DMS53 (cell line): ENCODE results near the gene ANKRD62.

ENCODE experiments used
- DNase-seq: peaks from one replicate; lab custom pipeline; 2025; lab: John Stamatoyannopoulos, UW

Gene ANKRD62

DNA sequence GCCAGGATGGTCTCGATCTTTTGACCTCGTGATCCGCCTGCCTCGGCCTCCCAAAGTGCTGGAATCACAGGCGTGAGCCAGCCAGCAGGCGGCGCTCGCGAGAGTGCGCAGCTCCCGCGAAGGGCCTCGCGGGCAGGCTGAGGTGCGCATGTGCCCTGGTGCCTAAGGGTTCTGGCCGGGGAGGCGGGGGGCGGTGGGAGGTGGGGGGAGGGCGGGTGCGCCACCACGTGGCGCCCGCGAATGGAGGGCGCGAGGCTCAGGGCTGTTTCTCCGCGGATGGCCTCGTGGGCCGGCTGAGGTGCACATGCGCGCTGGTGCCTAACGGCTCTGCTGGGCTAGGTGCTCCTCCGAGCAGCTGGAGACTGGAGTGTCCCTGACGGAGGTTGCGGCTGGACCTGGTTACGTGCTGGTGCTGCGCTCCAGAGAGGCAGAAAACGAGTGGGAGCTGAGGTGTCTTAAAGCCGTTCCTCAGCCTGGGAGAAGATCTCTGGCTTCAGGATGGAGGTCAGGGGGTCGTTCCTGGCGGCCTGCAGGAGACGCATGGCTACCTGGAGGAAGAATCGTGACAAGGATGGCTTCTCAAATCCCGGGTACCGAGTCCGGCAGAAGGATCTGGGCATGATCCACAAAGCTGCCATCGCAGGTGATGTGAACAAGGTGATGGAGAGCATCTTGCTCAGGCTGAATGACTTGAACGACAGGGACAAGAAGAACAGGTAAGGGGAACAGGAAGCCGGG is at the start of gene ANKRD62:
Gene ANKRD62 (plus strand): TSS at position 324 of the 738 bp plus-strand sequence. CDS start 175 bp downstream, at position 499.
- no peak for DNase-seq

DNA sequence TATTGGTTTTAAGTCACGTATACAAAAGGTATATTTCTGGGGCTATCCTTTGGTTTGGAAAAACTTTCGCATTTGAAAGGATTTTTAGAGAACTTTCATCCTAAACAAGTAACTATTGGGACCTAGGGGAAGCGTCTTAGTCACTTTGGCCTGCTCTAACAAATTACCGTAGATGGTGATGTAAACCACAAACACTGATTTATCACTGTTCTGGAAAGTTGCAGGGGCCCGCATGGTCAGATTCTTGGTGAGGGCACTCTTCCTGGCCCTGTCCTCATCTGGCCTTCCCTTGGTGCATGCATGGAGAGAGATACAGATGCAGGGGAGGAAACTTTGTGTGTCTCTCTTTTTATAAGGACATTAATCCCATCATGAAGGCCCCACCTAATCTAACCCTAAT is 49.1 kb upstream of the ANKRD62 start:
- no peak for DNase-seq

DNA sequence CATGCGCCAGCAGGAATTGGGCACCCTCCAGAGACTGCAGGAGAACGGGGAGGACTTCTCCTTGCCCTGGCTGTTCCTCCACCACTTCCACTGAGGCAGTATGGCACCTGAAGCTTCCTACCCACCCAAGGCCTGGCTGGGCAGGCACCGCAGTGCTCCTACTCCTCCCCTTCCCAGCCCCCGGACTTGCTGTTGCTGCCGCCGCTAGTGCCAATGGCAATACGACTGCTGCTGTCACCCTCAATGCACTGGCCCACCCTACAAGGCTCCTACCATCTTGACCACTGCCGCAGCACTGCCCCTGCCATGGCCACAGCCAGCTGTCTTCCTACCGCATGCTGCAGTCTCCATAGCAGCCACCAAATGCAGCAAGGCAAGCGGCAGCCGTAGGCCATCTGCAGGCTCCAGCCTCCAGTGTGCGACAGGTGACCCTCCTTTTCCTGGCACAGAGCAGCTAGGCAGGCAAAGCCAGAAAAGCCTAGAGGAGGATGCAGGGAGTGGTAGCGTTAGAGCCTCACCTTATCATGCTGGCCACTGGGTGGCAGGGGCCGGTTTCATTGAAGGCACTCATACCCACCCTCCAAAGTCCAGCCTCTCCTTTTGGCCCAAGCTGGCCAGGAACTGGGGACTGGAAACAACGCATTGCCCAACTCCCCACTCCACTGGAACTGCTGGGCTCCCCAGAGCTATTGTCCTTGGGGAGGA is 47.4 kb upstream of the ANKRD62 start:
- no peak for DNase-seq

DNA sequence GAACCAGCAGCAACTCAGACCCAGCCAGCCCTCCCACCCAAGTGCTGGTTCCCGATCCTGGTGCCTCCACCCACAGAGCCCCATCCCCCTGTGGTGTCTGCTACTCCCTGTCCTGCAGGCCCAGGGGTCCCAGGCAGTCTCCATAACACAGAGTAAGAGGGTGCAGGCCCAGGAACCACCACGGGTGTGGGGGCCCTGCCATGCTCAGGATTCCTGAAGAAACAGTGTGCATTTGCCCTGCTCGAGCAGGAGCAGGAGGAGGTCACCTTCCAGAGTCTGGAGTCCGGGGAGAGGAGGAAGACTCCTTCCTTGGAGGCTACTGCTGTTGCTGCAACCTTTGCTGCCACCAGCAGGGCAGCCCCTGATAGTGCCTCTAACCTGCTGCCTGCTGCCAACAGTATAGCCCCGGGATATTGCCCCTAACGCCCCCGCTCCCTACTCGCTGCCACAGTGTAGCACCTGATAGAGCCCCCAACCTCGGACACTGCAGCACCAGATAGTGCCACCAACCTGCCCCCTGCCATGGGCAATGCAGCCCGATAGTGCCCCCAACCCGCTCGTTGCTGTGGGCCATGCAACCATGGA is 46.8 kb upstream of the ANKRD62 start:
- no peak for DNase-seq

DNA sequence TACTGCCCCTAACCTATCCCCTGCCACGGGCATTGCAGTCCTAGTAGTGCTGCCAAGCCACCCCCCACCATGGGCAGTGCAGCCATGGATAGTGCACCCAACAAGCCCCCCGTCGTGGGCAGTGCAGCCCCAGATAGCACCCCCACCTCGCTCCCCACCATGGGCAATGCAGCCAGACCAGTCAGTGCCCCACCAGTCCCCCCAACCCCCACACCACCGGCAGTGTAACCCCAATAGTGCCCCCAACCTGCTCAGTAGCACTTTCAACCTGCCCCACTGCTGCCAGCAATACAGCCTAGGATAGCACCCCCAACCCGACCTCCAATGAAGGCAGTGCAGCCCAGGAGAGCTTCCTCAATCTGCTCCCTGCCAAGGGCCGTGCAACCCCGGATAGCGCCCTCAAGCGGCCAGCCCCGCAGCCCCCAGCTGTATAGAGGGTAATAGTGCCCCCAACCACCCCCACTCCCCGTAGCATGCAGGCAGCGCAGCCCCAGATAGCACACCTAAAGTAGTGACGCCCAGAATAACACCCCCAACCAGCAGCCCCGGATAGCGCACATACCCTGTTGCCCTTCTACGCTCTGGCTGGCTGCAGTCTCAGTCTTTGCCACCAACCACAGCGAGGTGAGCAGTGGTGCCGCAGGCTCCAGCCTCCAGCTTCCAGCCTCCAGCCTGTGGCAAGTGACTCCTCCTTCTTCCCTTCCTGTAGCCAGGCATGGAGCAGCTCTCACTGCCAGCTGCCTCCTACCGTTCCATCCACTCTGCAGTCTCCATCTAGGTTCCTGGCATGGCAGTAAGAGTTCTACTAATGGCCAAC is 45.4 kb upstream of the ANKRD62 start:
- DNase-seq = no peak

DNA sequence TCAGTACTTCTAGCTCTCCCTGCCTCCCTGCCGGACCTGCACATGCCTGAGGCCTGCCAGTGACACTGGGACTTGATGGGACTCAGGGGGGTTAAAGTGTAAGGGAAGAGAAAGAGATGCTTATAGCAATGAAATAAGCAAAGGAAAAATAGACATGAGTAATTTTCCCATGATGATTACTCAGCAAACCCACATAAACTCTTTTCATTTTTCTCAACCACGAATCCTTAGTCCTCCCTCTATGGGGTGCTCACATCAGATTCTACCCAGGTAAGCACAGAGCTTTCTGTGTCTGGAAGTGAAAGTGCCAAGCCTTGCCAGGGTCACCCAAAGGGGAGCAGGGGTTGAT is 44.8 kb upstream of the ANKRD62 start:
- no peak for DNase-seq

DNA sequence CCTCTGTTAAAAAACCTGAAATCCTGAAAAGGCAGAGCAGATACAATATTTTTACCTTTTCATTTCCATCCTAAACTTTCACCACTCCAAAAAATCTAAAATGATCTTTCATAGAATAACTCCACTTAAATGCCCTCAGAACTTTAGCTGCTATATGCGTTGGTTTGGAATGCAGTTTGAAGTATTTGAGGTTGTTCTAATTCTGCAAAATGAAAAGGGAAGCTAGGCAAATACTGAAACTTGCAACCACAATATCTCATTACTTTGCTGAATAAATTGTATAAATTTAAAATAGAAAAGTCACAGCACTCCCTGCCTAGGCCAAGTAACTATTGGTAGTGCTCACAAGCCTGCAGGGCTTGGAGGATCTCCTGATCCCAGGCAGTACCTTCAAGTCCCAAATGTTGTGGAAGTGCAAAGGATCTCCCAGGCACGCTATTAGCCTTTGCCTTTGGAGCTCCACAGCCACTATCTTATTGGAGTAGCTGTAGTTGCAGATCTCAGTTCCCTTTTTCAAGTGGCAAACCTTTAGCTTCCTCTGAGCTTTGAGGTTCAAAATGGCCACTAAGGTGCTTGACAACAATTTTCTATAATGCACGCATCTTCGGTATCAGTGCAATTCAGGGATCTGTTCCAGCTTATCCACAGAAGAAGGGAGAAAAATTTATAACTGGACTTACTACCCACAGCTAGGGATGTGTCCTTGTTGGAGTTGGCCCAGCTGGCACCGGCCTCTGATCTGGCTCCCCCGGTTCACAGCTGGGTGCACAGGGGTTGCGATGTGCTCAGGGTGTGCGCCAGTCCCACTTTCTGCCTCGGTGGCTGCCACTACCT is 43.4 kb upstream of the ANKRD62 start:
- DNase-seq = no peak

DNA sequence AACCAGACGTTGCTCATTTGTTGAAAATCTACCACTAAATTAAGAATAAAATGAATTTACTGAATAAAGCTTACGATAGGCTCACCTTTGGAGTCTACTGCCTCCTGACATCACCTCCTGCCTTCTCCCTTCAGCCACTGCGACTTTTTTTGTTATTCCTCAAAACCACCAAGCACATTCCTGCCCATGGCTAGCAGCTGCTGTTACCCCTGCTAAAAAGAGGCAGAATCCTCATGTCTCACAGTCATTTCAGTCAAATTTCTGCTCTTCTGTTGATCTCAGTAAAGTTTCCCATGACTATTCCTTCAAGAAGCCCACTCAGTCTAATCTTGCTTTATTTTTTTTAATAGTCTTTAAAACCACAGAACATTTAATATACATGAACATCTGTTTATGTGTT is 40.8 kb upstream of the ANKRD62 start:
- no peak for DNase-seq

DNA sequence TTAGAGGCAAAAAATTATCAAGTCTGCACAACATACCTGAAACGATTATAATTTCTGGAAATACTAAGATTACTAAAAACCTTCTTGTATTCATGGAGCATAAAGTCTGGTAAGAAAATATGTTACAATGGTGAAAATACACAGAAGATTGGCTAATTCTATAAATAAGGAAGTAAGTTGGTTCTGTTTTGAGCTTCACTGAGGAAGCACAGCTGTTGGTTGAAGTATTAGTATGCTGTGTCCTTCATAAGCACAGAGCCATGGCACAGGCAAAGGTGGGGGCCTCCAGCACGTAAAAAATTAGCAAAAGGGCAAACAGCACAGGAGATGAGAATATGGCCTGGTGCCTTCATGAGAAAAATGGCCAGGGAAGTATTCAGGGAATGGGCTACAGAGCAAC is 40.4 kb upstream of the ANKRD62 start:
- DNase-seq = no peak

DNA sequence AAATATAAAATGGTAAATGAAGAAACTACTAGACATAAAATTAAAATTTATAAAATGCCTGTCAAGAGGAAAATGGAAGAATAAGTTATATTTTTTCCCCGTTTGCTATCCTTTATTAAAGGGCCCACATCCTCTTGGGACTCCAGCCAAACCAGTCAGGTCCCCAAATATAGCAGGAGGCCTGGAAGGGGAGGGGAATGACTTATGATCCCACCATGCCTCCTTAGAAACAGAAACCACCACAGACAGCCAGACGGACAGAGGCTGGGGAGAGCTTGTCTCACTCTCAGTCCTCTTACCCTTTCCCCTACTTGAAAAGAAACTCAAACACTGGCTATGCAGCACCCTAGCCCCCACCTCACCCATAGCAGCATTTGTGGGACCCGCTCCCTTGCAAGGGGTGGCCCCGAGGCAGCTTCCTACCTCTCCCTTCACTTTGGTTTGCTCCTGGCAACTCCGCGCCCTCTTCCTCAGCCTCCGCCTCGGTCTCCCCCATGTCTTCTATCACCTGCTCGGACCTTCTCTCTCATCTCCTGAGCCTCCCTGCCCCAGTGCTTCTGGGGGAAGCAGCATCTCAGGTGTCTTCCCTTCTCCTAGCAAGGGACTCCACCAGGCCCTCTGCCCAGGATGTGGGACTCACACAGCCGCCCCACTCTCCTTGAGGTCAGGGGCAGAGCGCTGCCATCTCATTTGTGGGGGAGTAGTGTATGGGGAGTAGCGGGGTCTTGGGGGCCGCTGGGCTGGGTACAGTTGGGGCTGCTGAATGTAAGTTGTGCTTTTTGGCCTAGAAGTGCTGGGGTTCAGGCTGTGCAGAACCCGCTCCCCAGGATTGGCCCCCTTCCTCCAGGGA is 37.4 kb upstream of the ANKRD62 start:
- DNase-seq = no peak

DNA sequence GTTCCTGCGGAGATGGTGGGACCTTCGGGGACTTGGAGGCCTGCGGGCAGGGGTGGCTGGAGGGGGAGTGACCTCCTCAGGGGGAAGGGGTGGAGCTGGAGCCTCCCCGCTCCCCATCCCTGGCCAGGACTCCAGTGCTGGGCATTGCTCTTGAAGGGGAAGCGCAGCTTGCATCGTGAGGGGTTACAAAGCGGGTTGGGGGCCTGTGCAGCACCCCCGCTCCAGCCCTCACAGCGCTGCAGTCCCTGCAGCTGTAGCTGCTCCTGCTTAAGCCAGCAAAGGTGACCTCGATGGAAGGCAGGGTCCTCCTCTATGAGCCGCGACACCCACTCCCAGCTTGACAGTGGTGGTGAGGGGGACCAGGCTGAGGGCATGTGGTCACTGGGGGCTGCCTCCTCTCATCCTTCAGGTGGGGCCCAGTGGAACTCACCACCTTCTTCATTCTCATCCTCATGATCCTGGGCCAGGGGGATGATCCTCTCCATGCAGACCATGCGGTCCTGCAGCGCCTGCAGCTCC is 36.7 kb upstream of the ANKRD62 start:
- no peak for DNase-seq

DNA sequence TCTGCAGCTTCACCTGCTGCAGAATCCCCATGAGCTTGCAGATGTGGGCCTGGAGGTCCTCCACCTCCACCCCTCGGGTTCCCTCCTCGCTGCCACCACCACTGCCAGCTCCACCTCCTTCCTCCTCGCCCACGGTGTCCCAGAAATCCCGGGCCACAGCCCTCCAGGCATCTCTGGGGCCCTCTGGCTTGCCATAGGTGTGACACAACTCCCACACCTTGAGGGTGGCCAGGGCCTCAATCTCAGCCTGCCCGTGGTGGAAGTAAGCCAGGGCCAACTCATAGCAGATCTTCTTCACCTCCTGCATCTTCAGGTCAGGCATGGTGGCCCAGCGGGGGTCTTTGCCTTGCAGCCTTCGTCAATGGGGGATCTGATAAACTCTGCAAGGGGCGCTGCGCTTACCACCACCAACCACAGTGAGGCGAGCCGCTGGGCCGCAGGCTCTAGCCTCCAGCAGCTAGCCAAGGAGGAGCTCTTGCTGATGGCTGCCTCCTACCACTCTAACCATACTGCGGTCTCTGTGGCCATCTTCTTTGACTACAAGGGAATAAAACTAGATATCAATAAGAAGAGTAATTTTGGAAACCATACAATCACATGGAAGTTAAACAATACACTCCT is 36.1 kb upstream of the ANKRD62 start:
- DNase-seq = no peak

DNA sequence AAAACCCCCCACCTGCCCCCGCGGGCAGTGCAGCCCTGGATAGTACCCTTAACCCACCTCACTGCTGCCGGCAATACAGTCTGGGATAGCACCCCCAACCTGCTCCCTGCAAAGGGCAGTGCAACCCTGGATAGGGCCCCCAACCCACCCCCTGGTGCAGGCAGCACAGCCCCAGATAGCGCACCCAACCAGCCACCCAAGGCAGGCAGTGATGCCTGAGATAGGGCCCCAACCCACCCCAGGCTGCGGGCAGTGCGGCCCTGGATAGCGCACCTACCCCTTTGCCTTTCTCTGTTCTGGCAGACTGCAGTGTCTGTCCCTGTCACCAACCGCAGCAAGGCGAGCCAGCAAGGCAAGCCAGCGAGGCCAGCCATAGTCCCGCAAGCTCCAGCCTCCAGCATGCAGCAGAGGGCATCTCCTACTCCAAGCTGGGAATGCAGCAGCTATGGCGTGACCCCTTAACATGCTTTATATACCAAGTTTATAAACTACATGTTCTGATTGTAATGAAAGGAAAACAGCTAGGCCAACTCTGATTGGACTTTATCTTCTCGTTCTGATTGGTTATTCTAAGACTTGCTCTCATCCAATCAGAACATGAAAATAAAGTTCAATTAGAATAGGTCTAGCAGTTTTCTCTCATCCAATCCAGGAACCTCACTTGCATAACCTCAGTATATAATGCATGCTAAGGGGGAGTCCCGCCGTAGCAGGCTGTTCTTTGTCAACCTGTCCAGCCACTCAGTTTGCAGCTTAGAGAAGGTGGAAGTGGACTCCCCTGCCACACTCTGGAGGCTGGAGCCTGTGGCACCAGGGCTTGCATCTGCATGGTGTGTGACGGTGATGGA is 34.1 kb upstream of the ANKRD62 start:
- DNase-seq = no peak

DNA sequence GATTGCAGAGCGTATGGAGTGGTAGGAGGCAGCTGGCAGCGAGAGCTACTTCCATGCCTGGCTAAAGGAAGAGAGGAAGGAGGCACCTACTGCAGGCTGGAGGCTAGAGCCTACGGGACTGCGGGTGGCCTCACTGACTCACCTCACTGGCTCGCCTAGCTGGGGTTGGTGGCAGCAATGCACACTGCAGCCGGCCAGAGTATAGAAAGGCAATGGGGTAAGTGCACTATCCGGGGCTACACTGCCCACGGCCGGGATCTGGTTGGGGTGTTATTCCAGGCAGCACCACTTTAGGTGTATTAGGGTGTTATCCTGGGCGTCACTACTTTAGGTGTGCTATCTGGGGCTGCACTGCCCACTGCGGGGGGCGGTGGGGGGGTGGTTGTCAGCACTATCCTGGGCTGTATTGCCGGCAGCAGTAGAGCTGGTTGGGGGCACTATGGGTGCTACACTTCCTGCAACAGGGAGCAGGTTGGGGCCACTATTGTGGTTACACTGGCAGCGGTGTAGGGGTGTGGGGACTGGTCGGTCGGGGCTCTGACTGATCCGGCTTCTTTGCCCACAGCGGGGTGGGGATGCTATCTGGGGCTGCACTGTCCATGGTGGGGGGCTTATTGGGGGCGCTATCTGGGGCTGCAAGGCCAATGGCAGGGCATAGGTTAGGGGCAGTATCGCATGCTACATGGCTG is 33.3 kb upstream of the ANKRD62 start:
- peak; percentile 80 for DNase-seq

DNA sequence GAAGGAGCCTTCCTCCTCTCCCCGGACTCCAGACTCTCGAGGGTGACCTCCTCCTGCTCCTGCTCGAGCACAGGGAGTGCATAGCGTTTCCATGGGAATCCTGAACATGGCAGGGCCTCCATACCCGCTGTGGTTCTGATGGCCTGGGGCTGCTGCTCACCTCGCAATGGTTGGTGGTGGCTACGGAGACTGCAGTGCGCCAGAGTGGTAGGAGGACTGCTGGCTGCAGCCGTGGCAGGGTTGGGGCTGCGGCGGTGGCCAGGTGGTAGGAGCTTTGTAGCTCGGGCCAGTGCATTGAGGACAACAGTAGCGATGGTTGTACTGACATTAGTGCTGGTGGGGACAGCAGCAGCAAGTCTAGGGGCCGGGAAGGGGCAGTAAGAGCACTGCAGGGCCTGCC is 32.0 kb upstream of the ANKRD62 start:
- no peak for DNase-seq

DNA sequence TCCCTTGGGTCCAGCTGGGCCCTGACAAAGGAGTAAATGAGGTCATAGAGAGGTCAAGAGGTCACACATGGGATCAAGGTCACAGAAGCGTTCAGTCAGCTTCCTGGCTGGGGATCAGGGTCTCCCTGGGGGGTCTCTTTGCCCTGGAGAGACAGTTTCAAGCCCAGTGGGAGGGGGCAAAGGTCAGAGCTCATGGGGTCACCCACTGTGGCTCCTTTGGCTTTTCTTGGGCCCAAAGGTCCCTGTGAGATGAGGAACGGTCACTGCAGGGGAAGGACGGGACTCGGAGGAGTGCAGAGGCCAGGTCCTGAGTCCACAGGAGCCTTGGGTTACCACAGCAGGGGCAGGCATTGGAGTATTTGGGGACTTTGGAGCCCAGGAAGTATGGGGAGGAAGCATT is 30.7 kb upstream of the ANKRD62 start:
- DNase-seq = no peak

DNA sequence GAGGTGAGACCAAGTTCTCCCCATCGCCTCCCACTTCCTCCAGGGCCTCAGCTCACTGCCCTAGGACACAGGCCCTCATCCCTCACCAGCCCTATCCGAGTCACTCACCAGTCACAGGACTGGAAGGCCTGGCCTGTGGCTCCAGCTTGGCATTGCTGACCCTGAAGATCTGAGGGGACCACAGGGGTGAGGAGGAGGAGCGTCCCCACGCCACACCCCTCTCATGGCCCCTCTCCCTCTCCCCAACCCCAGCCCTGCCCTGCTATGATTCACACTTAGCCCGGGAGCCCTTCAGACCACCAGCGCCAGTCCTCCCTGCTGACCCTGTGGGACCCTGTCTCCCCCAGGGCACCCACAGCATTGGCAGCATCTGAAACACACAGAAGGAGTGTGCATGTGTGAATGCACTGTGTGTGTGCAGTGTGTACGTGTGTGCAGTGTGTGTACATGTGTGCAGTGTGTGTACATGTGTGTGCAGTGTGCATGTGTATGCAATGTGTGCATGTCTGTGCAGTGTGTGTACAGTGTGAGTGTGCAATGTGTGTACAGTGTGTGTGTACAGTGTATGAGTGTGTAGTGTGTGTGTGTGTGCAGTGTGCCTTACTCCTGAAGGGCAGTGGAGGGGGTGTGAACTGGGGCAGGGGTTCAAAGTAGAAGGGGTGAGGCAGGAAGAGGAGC is 29.4 kb upstream of the ANKRD62 start:
- no peak for DNase-seq

DNA sequence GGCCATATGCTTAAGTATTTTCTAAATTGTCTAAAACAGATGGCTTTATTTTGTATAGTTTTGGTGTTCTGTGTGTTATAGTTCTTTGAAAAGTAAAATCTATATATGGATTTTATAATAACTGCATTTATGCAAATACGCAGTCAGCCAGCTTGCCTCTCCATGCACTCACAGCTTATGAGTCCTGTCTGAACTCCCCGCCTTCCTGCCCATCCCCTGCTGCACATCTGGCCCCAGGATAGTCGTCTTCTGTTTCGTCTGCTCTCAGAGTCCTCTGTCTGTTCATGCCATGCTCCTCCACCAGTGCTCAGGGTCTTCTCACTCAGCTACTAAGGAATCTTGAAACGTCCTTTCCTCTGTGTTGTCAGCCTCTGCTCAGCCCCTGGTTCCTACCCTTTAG is 28.2 kb upstream of the ANKRD62 start:
- no peak for DNase-seq
